EL (cell line): ENCODE results near the gene DPYD.

Experiments used
- DNase-seq: peaks from one replicate; pipeline ENCODE4 v3.0.0-alpha.2; 2016

The DPYD gene

DNA sequence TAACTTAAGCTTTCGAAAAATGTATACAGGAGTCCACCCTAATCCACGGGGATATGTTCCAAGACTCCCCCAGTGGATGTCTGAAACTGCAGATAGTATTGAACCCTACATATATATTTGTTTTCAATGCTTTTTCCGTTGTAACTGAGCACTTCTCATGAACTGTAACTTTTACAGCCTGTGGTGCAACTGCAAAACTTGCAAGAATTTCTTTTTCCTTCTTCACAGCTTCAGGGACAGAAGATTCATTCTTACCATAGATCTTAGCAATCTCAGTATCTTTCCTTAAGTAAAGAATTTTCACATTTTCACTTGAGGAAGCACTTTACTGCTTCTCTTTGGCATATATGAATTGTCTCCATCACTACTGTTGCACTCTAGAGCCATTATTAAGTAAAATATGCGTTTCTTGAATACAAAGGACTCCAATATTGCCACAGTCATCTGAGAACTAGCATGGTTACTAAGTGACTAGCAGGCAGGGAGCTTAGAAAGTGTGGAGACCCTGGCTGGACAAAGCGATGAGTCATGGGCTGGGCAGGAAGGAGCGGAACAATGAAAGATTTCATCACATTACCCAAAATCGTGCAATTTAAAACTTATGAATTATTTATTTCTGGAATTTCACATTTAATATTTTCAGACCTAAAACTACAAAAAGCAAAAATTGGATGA, 14.1 kb downstream of the DPYD start:
- peak; percentile 85 for DNase-seq

DNA sequence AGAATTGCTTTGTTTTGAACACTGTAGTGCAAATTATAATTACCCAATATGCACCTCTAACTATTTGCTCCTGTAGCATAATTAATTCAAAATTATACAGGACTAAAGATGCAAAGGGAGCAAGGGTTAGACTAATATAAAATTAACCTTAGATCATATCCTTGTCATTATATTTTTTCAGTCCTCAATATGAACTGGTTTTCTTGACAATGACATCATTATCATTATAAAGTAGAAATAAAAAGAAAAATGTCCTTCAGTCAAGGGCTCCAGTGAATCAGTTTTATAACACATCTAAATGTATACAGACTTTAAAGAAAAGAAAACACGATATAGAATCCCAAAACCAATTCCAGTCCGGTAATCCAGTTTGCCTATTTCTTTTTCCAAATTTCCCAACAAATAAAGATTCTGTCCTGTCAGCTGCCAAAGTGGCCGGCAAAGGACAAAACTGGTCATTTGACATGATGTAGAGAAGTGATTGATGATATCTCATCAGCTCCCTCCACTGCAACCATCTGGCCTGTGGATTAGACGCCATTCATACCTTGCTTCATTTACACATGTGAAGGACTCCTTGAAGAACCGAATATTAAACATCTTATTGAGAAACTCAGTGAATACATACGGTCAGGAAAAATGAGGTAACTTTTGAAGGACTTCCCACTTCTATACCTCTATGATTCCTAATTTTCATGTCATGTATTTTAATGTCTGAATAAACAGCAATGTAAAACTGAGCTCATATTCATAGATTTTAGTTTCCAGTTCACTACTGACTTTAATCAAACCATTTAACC, 15.5 kb downstream of the DPYD start:
- no peak for DNase-seq

DNA sequence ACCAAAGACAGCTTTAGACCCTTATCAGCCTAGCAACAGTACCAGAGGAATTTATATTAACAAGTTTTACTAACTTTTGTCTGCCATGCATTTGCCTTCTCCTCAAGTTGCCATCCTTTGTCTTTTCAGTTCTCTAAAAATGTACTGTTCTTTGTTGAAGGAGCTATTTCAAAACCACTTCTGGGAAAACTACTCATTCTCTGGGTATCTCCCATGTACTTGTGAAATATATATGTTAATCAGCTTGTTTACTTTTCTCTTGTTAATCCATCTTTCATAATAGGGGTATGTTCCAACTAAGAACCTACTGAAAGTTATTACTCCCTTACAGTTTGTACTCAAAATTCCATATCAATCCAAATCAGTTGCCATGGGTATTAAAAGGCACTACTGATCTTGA, 16.3 kb downstream of the DPYD start:
- peak; percentile 16 for DNase-seq

GRCh38 chr1:97903626-97904025, 17.2 kb downstream of the DPYD start:
- peak; percentile 26 for DNase-seq

- DNase-seq: no peak
Observed at GRCh38 chr1:97902067-97902466, 18.8 kb downstream of the DPYD start.

DNA sequence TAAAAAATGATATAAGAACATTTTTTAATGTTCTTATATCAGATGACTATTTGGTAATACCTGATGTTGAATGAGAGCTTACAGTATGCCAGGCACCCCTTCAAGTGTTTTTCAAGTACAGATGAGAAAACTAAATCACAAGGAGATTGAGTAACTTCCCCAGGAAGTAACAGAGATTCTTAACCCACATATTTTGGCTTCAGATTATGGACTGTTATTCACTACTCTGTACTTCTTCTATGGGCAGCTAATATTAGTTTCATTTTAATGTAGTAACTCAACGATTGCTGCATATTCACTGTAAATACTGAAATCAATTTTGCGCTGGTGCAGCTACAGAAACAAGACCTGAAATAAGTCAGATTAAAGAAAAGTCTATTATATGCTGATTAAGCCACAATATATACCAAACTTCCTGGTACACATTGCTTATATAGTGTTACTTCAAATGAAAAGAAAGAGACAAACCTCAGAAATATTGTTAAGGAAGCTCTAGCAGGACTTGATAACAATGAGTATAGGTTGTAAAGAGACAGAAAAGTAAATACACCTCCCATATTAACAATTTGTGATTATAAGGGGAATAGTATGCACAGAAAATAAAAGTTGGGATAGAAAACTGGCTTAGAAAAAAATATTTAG, 19.7 kb downstream of the DPYD start:
- DNase-seq: peak; percentile 48

DNA sequence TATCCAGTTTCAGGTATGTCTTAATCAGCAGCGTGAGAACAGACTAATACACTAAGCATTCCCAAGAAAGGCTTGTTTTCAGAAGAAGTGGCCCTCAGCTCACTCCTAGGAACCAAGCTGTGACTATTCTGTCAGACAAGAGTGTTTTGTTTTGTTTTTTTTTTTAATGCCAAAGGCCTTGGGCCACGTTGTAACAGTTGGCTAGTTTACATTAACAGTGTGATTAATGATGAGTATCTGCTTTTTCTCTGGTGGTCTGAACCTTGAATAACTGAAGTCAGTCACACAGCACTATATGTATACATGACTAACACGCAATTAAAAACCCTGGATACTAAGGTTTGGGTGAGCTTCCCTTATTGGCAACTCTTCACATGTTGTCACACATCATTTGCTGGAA, 21.9 kb downstream of the DPYD start:
- peak; percentile 41 for DNase-seq

- no peak for DNase-seq
Observed at GRCh38 chr1:97895278-97895677, 25.6 kb downstream of the DPYD start.

GRCh38 chr1:97893844-97894243, 27.0 kb downstream of the DPYD start:
- peak; percentile 24 for DNase-seq

DNA sequence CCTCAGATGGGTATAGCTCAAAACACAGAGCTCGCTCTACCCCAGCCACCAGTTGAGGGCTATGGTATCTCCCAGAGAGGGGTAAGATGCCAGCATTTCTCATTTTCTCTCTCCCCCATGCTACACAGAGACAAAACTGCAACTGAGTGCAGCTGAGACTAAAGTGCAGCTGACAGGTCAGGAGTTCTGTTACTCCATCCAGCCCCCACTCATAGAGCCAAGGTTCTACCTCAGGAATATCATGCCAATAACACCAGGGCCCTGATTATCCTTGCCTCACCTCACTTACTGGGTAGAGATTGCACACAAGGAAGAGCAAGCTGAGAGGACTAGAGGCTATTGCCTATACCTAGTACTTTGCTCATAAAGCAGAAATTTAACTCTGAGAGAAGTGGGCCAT, 34.6 kb downstream of the DPYD start:
- DNase-seq: no peak

- DNase-seq: no peak
Observed at GRCh38 chr1:97883823-97884222, 37.0 kb downstream of the DPYD start.

GRCh38 chr1:97877307-97877706, 43.5 kb downstream of the DPYD start:
- no peak for DNase-seq

DNA sequence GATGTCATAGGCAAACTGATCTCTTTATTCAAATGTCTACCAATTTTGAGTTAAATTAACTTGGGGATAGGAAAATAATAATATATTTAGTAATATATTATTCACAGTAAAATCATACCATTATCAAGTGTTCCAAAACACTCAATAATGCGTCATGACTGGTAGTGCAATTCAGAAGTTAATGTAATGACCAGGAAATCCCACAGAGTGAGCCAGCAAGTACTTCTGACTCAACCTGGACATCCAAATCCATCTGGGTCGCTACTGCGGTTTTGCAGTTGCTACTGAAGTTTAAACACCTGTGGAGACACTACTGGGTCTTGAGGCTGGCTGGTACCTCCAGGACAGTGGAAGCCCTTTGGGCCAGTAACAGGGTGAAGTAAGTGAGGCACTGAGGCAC, 44.8 kb downstream of the DPYD start:
- DNase-seq: no peak

GRCh38 chr1:97870589-97870988, 50.2 kb downstream of the DPYD start:
- no peak for DNase-seq

DNA sequence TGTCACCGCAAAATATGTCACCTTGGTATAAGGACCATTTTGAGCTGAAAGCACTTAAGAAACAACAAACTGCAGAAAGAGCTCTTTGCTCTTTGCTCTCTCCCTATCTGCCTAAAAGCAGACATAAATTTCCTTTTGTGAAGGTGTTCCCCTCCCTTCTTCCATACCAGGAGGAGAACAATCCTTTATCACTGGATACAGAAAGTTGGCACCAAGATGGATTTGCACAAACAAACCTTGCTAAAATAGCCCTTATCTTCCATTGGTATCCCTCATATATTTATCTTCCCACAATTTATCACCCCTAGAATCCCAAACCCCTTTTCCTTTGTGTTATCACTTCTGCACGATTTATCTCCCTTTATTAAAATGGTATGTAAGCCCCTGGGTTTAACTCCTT, 51.4 kb downstream of the DPYD start:
- DNase-seq: no peak

DNA sequence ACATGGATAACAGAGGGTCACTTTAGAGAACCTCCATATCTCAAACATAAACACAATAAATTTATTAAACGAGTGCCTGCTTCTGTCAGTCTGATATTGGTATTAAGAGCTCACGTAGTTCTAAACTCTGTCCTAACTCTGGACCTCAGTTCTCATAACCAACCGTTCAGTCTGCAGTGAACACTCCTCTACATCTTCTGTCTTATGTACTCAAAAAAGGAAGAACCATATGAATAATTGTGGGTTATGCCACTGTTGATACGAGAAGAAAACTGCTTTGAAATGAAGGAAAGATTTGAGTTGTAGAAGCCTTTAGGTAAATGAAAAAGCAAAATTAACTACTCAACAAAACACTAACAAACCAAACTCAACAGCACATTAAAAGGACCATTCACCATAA, 53.7 kb downstream of the DPYD start:
- no peak for DNase-seq

DNA sequence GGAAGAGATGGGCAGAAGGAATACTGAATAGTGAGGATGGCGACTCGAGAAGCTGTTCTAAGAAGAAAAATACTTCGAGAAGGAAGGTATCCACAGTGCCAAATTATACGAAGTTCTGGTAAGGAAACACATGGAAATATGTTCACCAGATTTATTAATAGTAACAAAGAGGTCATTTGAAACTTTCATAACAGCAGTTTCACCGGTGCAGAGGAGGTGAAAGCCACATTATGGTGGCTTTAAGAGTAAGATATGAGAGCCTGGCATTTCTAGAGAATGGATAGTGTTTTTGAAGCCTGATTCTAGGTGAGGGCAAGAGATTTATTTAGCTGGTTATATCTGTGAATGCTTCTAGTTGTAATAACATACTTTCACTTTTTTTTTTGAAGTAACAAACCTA, 56.2 kb downstream of the DPYD start:
- no peak for DNase-seq

- no peak for DNase-seq
Observed at GRCh38 chr1:97853221-97853620, 67.6 kb downstream of the DPYD start.

GRCh38 chr1:97849345-97850340, 71.2 kb downstream of the DPYD start:
- DNase-seq: peak; percentile 87

GRCh38 chr1:97845805-97846204, 75.0 kb downstream of the DPYD start:
- no peak for DNase-seq

DNA sequence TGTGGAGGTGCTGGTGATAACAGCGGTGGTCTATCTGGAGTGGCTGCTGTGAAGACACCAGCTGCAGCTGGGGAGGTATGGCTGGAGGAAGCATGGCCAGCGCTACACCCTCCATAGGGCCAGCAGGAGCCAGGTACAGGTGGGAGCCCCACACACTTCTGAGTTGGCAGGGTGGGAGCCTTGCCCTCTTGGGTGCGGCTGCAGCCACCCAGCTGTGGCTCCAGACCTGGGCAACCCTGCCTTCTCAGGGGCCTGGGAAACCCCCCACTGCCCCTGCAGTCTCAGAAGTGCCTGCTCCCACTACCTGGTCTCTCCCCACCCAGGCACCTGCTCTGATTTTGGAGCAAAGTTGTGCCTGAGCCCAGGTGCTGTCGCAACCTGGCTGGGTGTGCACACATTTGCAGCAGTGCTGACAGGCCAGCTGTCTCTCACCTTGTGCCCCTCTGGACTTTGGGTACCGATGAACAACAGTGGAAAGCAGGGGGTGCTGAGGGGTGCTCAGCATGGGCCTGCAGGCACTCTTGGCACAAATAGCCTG, 76.2 kb downstream of the DPYD start:
- no peak for DNase-seq

DNA sequence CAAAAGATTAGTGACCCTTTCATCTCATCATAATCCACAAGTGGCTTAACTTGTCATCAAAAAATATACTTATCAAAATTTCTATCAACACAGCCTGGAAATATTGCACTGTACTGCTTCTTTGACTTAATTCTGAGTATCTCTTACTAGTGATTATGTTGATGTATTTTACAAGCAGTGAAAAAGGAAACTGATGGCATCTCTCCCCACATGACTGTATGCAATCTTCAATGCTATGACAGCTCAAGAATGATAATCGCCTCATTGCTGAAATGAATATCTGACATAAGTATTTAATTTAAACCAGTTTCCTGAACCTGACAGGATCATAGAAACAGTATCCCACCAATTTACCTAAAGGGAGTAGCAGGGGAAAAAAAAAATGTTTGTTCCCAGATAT, 79.5 kb downstream of the DPYD start:
- no peak for DNase-seq

DNA sequence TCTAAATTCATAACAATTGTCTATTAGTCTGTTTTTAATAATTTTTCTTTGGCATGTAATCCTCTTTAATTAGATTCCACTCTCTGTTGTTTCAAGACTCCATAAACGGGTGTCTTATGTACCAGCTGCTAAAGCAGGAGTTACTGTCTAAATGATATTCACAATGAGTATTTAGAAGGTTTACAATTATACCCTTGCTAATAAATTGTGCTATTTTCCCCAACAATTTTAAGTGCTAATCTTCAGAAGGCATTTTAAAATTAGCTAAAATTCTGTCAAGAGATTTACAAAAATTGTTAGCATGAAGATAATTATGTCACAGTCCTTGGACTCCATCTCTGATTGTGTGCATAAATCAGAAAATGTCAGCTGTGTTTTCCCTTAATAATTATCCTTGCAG, 83.7 kb downstream of the DPYD start:
- no peak for DNase-seq
